IMR-90 (cell line): ENCODE results near the gene TMEM235. TPM values are rescaled to one million over a fixed set of nuclear protein-coding genes. Genes with fewer than 3 reads are reported as not detected.

Experiments
- ATAC-seq: fragments of 200-7000 bp; cut with Tn5 transposase; 2 replicates; pipeline ENCODE4 v1.9.1; 2020; ENCODE audit warnings: low read depth, mild to moderate bottlenecking, moderate library complexity
- BruUV-seq: library from RNA; stranded (reverse); fragments of 400-500 nt; replicated peaks from 2 replicates; lab custom pipeline; 2021; lab: Mats Ljungman, UMichigan
- CTCF ChIA-PET: fragments of 300-600 bp; formaldehyde crosslinking; extraction: SDS; loops from one replicate; lab custom pipeline; 2021; ENCODE audit warnings: antibody characterized with exemption; lab: Yijun Ruan, JAX
- POLR2A ChIA-PET: fragments of 300-600 bp; sonication (Branson Sonifier 250); formaldehyde crosslinking; loops from one replicate; lab custom pipeline; 2022; ENCODE audit warnings: antibody characterized with exemption; ENCODE audit not compliant: unreplicated experiment; lab: Charles Lee
- DNase-seq: peaks from one replicate; pipeline ENCODE4 v3.0.0; 2013
- H2AFZ ChIP-seq: replicated peaks from 2 replicates; pipeline ENCODE3; 2013; ENCODE audit warnings: low read length, mild to moderate bottlenecking; ENCODE audit not compliant: poor library complexity
- H2AK5ac ChIP-seq: 2 replicates; pipeline ENCODE4 v1.6.1; 2013; ENCODE audit warnings: low read depth, low read length, inconsistent platforms
- H2AK9ac ChIP-seq: replicated peaks from 2 replicates; pipeline ENCODE3; 2013; ENCODE audit warnings: mild to moderate bottlenecking, low read depth, low read length, moderate library complexity; ENCODE audit not compliant: poor library complexity
- H2BK120ac ChIP-seq: 2 replicates; pipeline ENCODE4 v1.6.1; 2013; ENCODE audit warnings: low read depth, low read length, inconsistent platforms
- H2BK15ac ChIP-seq: 3 replicates; pipeline ENCODE4 v1.6.1; 2013; ENCODE audit warnings: low read depth, low read length, inconsistent platforms
- H2BK20ac ChIP-seq: 2 replicates; pipeline ENCODE4 v1.6.1; 2013; ENCODE audit warnings: low read depth, mild to moderate bottlenecking, inconsistent platforms, low read length, moderate library complexity
- H2BK5ac ChIP-seq: 2 replicates; pipeline ENCODE4 v1.6.1; 2013; ENCODE audit warnings: mild to moderate bottlenecking, low read depth, low read length, inconsistent platforms; ENCODE audit not compliant: poor library complexity, severe bottlenecking
- H3K14ac ChIP-seq: replicated peaks from 2 replicates; pipeline ENCODE4 v1.6.1; 2013; ENCODE audit warnings: low read depth, low read length, inconsistent platforms
- H3K18ac ChIP-seq: 2 replicates; pipeline ENCODE4 v1.6.1; 2013; ENCODE audit warnings: low read depth, low read length, control low read depth
- H3K23ac ChIP-seq: 2 replicates; pipeline ENCODE4 v1.6.1; 2013; ENCODE audit warnings: low read depth, low read length, inconsistent platforms
- H3K27ac ChIP-seq: 2 replicates; pipeline ENCODE4 v1.5.1; 2013; ENCODE audit warnings: mild to moderate bottlenecking, control low read depth, low read length; ENCODE audit not compliant: insufficient read depth
- H3K27me3 ChIP-seq: 2 replicates; pipeline ENCODE4 v1.6.1; 2013; ENCODE audit warnings: low read length; ENCODE audit not compliant: control insufficient read depth, insufficient read depth
- H3K36me3 ChIP-seq: 2 replicates; pipeline ENCODE4 v1.6.1; 2013; ENCODE audit warnings: low read length, mixed read lengths; ENCODE audit not compliant: control insufficient read depth, insufficient read depth
- H3K4ac ChIP-seq: 2 replicates; pipeline ENCODE4 v1.6.1; 2013; ENCODE audit warnings: low read depth, low read length, inconsistent platforms
- H3K4me1 ChIP-seq: 2 replicates; pipeline ENCODE4 v1.6.1; 2013; ENCODE audit warnings: low read length, mixed read lengths; ENCODE audit not compliant: control insufficient read depth, insufficient read depth
- H3K4me2 ChIP-seq: 2 replicates; pipeline ENCODE4 v1.6.1; 2013; ENCODE audit warnings: low read depth, mild to moderate bottlenecking, control low read depth, low read length, moderate library complexity
- H3K4me3 ChIP-seq: 2 replicates; pipeline ENCODE4 v1.5.1; 2013; ENCODE audit warnings: low read depth, mild to moderate bottlenecking, control low read depth, low read length, moderate library complexity; ENCODE audit not compliant: insufficient read depth
- H3K56ac ChIP-seq: 2 replicates; pipeline ENCODE4 v1.6.1; 2013; ENCODE audit warnings: low read length, inconsistent platforms; ENCODE audit not compliant: insufficient read depth; ENCODE audit errors: extremely low read depth
- H3K79me1 ChIP-seq, 2 experiments: 2 replicates each; pipeline ENCODE4 v1.6.1; 2013; ENCODE audit warnings: low read length in 2 of 2, inconsistent platforms in 1 of 2, low read depth in 1 of 2
- H3K9ac ChIP-seq: 2 replicates; pipeline ENCODE4 v1.6.1; 2013; ENCODE audit warnings: low read depth, low read length, control low read depth
- H3K9me1 ChIP-seq: 2 replicates; pipeline ENCODE4 v1.6.1; 2013; ENCODE audit warnings: low read length, inconsistent platforms; ENCODE audit not compliant: insufficient read depth
- H3K9me3 ChIP-seq: 2 replicates; pipeline ENCODE4 v1.6.1; 2013; ENCODE audit warnings: low read length; ENCODE audit not compliant: control insufficient read depth, insufficient read depth
- H4K20me1 ChIP-seq: 2 replicates; pipeline ENCODE4 v1.6.1; 2013; ENCODE audit warnings: low read length, inconsistent platforms; ENCODE audit not compliant: insufficient read depth
- H4K5ac ChIP-seq: 2 replicates; pipeline ENCODE4 v1.6.1; 2013; ENCODE audit warnings: mild to moderate bottlenecking, low read depth, low read length, control low read depth
- H4K8ac ChIP-seq, 2 experiments: 2 replicates each; pipeline ENCODE4 v1.6.1; 2013; ENCODE audit warnings: low read depth in 2 of 2, low read length in 2 of 2, control low read depth in 1 of 2, inconsistent platforms in 1 of 2
- H4K91ac ChIP-seq: 2 replicates; pipeline ENCODE4 v1.6.1; 2013; ENCODE audit warnings: low read depth, low read length, inconsistent platforms; ENCODE audit not compliant: insufficient read depth
- BHLHE40 ChIP-seq: fragments of 150-350 bp; IDR thresholded peaks from 2 replicates; pipeline ENCODE4 v1.6.1; 2016; ENCODE audit warnings: mild to moderate bottlenecking, low read depth, low read length
- CEBPB ChIP-seq: IDR thresholded peaks from 2 replicates; pipeline ENCODE4 v1.6.1; 2012; ENCODE audit warnings: low read depth, low read length, improper control_type of control experiment
- CHD1 ChIP-seq: IDR thresholded peaks from 2 replicates; pipeline ENCODE4 v1.6.1; 2012; ENCODE audit warnings: low read depth, low read length, improper control_type of control experiment
- FOS ChIP-seq: fragments of 150-350 bp; IDR thresholded peaks from 2 replicates; pipeline ENCODE4 v1.6.1; 2016; ENCODE audit warnings: low read depth, low read length
- MAFK ChIP-seq: IDR thresholded peaks from 2 replicates; pipeline ENCODE4 v1.6.1; 2012; ENCODE audit warnings: low read depth, low read length, improper control_type of control experiment
- MAZ ChIP-seq: IDR thresholded peaks from 2 replicates; pipeline ENCODE4 v1.6.1; 2012; ENCODE audit warnings: low read depth, mild to moderate bottlenecking, low read length, improper control_type of control experiment, moderate library complexity, borderline replicate concordance
- MXI1 ChIP-seq: IDR thresholded peaks from 2 replicates; pipeline ENCODE4 v1.6.1; 2012; ENCODE audit warnings: low read depth, mild to moderate bottlenecking, low read length, moderate library complexity, borderline replicate concordance
- NFE2L2 ChIP-seq: fragments of 150-350 bp; IDR thresholded peaks from 2 replicates; pipeline ENCODE4 v1.6.1; 2016; ENCODE audit warnings: low read depth, mild to moderate bottlenecking, low read length
- POLR2A ChIP-seq: IDR thresholded peaks from 2 replicates; pipeline ENCODE4 v1.6.1; 2012; ENCODE audit warnings: mild to moderate bottlenecking, low read depth, low read length
- RAD21 ChIP-seq: IDR thresholded peaks from 2 replicates; pipeline ENCODE4 v1.6.1; 2012; ENCODE audit warnings: low read length, improper control_type of control experiment
- RCOR1 ChIP-seq: IDR thresholded peaks from 2 replicates; pipeline ENCODE4 v1.6.1; 2012; ENCODE audit warnings: mild to moderate bottlenecking, low read length, improper control_type of control experiment; ENCODE audit not compliant: insufficient replicate concordance
- SMC3 ChIP-seq: fragments of 150-350 bp; IDR thresholded peaks from 2 replicates; pipeline ENCODE4 v1.6.1; 2016; ENCODE audit warnings: low read depth, mild to moderate bottlenecking, antibody characterized with exemption, low read length, moderate library complexity
- WGBS, 2 experiments: methylation state at CpG; one replicate each; pipeline versions ENCODE4 v1.1.5 to v1.1.7; 2013; ENCODE audit warnings: missing lambda C conversion rate in 2 of 2; ENCODE audit not compliant: insufficient read length in 1 of 2; ENCODE audit errors: extremely low coverage in 2 of 2; 5-methylcytosine and 5-hydroxymethylcytosine counted together
- dilution Hi-C: fragments of 300-500 bp; cut with HindIII; formaldehyde crosslinking; loops from one replicate; pipeline ENCODE4 v1.14.3; 2018; ENCODE audit warnings: low sequenced_read_pairs; ENCODE audit not compliant: unreplicated experiment
- in situ Hi-C: fragments of 300-500 bp; cut with MboI; formaldehyde crosslinking; loops from 3 replicates; pipeline ENCODE4 v1.14.3; 2019; ENCODE audit warnings: low sequenced_read_pairs, inconsistent platforms, mixed read lengths
- intact Hi-C: fragments of 100-400 bp; cut with micrococcal nuclease; formaldehyde crosslinking; loops from 2 replicates; pipeline ENCODE4 v1.10.0; 2022
- polyA plus RNA-seq, 3 experiments: library from polyadenylated mRNA; depleted of rRNA; stranded (reverse); fragments of >200 nt; gene quantifications; 2 replicates each; pipeline ENCODE4 v1.2.3, GENCODE V29; 2012; ENCODE audit warnings: low replicate concordance in 1 of 3
- total RNA-seq: library from RNA; depleted of rRNA; stranded (reverse); fragments of >200 nt; gene quantifications from 2 replicates; pipeline ENCODE4 v1.2.3, GENCODE V29; 2012
- TF ChIP-seq, protein P1 (sequence below): fragments of 150-350 bp; IDR thresholded peaks from 2 replicates; pipeline ENCODE4 v1.6.1; 2016; ENCODE audit warnings: low read depth, mild to moderate bottlenecking, low read length, moderate library complexity, borderline replicate concordance
- TF ChIP-seq, protein P2 (sequence below): conservative IDR thresholded peaks from 2 replicates; pipeline ENCODE4 v1.5.1; 2012; ENCODE audit warnings: mild to moderate bottlenecking, low read depth, low read length, improper control_type of control experiment
- TF ChIP-seq, protein P3 (sequence below): fragments of 150-350 bp; IDR thresholded peaks from 2 replicates; pipeline ENCODE4 v1.6.1; 2017; ENCODE audit warnings: mild to moderate bottlenecking, antibody characterized with exemption, low read length, low read depth

The TMEM235 gene
- total and polyA plus RNA-seq, 2 of the 4 experiments (the other 2 are of a cell fraction): not detected

DNA sequence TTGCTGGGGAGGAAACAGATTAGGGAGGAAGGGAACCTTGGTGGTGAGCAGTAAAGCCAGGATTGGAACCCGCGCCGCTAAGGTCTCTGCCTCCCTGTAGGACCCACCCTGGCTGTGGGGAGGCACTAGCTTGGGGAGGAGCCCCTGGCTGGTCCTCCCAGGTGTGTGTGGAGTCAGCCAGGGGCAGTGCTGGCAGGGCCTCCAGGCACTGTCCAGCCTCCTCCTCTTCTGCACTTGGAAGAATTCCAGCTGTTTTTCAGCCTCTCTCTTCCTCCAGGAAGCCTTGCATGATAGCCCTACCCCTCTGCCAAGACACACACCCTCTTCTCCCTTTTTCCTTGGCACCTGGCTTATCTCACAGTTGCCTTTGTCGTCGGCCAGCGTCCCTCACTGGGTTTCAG is 34.8 kb downstream of the TMEM235 start:
- H3K4me2 ChIP-seq: no peak overlapping the region
- no peak overlapping the region for H3K27ac ChIP-seq
- H4K91ac ChIP-seq: no peak overlapping the region
- no peak overlapping the region for H3K56ac ChIP-seq
- no peak overlapping the region for H2AFZ ChIP-seq
- no peak for DNase-seq
- intact Hi-C loops (no loop called here), dilution Hi-C loops (no loop called here), in situ Hi-C loops (no loop called here)
- WGBS, 2 experiments: 93% methylated on average over 3 of the region's 6 CpGs; no CpG with 5 or more reads in 1 of the 2 experiments
- no peak overlapping the region for H2AK5ac ChIP-seq
- no peak for ATAC-seq
- H3K4me3 ChIP-seq: no peak overlapping the region
- peaks cover 32% of the 10 kb centered on the region for H3K27me3 ChIP-seq
- no peaks in the 10 kb centered on the region for H3K36me3 ChIP-seq
- no peaks in the 10 kb centered on the region for H4K20me1 ChIP-seq
- no peaks in the 10 kb centered on the region for H3K9me1 ChIP-seq
- no peak overlapping the region for H4K8ac ChIP-seq
- no peak overlapping the region for H2AK9ac ChIP-seq
- no peak for TF ChIP-seq BHLHE40
- no peak for TF ChIP-seq RAD21
- no peak for TF ChIP-seq CEBPB
- TF ChIP-seq, protein P1, sequence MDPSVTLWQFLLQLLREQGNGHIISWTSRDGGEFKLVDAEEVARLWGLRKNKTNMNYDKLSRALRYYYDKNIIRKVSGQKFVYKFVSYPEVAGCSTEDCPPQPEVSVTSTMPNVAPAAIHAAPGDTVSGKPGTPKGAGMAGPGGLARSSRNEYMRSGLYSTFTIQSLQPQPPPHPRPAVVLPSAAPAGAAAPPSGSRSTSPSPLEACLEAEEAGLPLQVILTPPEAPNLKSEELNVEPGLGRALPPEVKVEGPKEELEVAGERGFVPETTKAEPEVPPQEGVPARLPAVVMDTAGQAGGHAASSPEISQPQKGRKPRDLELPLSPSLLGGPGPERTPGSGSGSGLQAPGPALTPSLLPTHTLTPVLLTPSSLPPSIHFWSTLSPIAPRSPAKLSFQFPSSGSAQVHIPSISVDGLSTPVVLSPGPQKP: no peak
- TF ChIP-seq MXI1: no peak
- no peak for TF ChIP-seq MAFK
- TF ChIP-seq SMC3: no peak
- TF ChIP-seq RCOR1: no peak
- TF ChIP-seq, protein P2, sequence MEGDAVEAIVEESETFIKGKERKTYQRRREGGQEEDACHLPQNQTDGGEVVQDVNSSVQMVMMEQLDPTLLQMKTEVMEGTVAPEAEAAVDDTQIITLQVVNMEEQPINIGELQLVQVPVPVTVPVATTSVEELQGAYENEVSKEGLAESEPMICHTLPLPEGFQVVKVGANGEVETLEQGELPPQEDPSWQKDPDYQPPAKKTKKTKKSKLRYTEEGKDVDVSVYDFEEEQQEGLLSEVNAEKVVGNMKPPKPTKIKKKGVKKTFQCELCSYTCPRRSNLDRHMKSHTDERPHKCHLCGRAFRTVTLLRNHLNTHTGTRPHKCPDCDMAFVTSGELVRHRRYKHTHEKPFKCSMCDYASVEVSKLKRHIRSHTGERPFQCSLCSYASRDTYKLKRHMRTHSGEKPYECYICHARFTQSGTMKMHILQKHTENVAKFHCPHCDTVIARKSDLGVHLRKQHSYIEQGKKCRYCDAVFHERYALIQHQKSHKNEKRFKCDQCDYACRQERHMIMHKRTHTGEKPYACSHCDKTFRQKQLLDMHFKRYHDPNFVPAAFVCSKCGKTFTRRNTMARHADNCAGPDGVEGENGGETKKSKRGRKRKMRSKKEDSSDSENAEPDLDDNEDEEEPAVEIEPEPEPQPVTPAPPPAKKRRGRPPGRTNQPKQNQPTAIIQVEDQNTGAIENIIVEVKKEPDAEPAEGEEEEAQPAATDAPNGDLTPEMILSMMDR: no peak
- no peak for TF ChIP-seq MAZ
- TF ChIP-seq POLR2A: no peak
- TF ChIP-seq FOS: no peak
- TF ChIP-seq NFE2L2: no peak
- TF ChIP-seq CHD1: no peak
- TF ChIP-seq, protein P3, sequence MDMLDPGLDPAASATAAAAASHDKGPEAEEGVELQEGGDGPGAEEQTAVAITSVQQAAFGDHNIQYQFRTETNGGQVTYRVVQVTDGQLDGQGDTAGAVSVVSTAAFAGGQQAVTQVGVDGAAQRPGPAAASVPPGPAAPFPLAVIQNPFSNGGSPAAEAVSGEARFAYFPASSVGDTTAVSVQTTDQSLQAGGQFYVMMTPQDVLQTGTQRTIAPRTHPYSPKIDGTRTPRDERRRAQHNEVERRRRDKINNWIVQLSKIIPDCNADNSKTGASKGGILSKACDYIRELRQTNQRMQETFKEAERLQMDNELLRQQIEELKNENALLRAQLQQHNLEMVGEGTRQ: no peak
- H4K5ac ChIP-seq: no peak overlapping the region
- H3K9me3 ChIP-seq: no peaks in the 10 kb centered on the region
- BruUV-seq: no TSS peak
- no peak overlapping the region for H2BK20ac ChIP-seq
- H3K18ac ChIP-seq: no peak overlapping the region
- no peak overlapping the region for H2BK120ac ChIP-seq
- CTCF ChIA-PET: no interaction called here
- H2BK5ac ChIP-seq: no peak overlapping the region
- POLR2A ChIA-PET: interaction anchor here (0.5 kb wide), 1 partner anchor 81 kb away, joined by 5 read pairs; no protein-coding TSS in a partner anchor
- no peak overlapping the region for H3K4ac ChIP-seq
- H3K4me1 ChIP-seq: peaks cover 11% of the 10 kb centered on the region; the same call in 1 of the 2 replicates
- H3K14ac ChIP-seq: no peak overlapping the region
- no peak overlapping the region for H3K9ac ChIP-seq
- H2BK15ac ChIP-seq: no peak overlapping the region
- H3K79me1 ChIP-seq: no peaks in the 10 kb centered on the region
- no peak overlapping the region for H3K23ac ChIP-seq
